Measurements from ENCODE around the gene CLIP1.

- TF ChIP-seq CTCF (IDR thresholded peaks at IDR 0.05), result no peak
- TF ChIP-seq POLR2AphosphoS5 (IDR thresholded peaks at IDR 0.05), result no peak
- no peak for TF ChIP-seq POLR2A (IDR thresholded peaks at IDR 0.05)
- TF ChIP-seq EP300 (IDR thresholded peaks at IDR 0.05), result no peak
These were observed 126.6 kb downstream of the CLIP1 start for GRCh38 chr12:122295877-122296276.

All from sigmoid colon (tissue), 4 donors.